Measurements from ENCODE around the gene ENC1. TPM values are rescaled to one million over a fixed set of nuclear protein-coding genes. Genes with fewer than 3 reads are reported as not detected.
A peak's percentile ranks its signal among the peaks of the same experiment; 100 is the strongest.

Gene ENC1
- total RNA-seq, 1 donor from 2014 or later = 363 TPM

DNA sequence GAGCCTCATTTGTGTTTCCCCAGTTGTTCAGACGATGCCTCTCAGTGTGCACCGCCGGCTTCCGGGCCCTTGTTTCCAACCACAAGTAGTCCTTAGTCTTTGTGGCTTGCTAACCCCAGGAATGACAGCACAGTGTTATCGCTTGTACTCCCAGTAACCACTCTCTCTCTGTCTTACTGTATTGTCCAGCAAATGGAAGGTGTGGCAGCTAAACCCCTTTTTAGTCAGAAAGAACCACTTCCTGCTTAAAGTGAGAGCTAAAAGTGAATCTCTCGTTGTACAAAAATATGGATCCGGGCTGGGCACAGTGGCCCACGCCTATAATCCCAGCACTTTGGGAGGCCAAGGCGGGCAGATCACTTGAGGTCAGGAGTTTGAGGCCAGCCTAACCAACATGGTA is 61.3 kb downstream of the ENC1 start:
- H3K27me3 Mint-ChIP-seq (ENCODE audit: low read depth, unreplicated experiment) = no peaks in the 10 kb centered on the region
- Histone ChIP-seq H3K4me1 (ENCODE audit: insufficient read depth, low read length) (peaks cover 20% of the 10 kb centered on the region), H3K27me3 (ENCODE audit: insufficient read depth, low read length) (no peaks in the 10 kb centered on the region), H3K4me3 (ENCODE audit: insufficient read depth, low read depth, low read length) (no peak overlapping the region), H3K9ac (ENCODE audit: low read length) (no peak overlapping the region), H3K79me2 (ENCODE audit: insufficient read depth, low read length) (no peaks in the 10 kb centered on the region), H3K9me3 (ENCODE audit: insufficient read depth, low read depth, low read length) (no peaks in the 10 kb centered on the region), H2AFZ (ENCODE audit: low read depth, low read length) (peak overlapping the region; percentile 56), H3K4me2 (ENCODE audit: low read length) (peak overlapping the region; percentile 9), H4K20me1 (ENCODE audit: insufficient read depth, low read length) (no peaks in the 10 kb centered on the region), H3K36me3 (ENCODE audit: insufficient read depth, low read length) (no peaks in the 10 kb centered on the region), H3K27ac (ENCODE audit: low read depth, low read length) (peak overlapping the region; percentile 27)
- peak; percentile 96 for DNase-seq (ENCODE audit: low read depth)
- TF ChIP-seq EZH2 (IDR thresholded peaks at IDR 0.05; ENCODE audit: insufficient read depth, low read length) = no peak
- TF ChIP-seq, protein P1, sequence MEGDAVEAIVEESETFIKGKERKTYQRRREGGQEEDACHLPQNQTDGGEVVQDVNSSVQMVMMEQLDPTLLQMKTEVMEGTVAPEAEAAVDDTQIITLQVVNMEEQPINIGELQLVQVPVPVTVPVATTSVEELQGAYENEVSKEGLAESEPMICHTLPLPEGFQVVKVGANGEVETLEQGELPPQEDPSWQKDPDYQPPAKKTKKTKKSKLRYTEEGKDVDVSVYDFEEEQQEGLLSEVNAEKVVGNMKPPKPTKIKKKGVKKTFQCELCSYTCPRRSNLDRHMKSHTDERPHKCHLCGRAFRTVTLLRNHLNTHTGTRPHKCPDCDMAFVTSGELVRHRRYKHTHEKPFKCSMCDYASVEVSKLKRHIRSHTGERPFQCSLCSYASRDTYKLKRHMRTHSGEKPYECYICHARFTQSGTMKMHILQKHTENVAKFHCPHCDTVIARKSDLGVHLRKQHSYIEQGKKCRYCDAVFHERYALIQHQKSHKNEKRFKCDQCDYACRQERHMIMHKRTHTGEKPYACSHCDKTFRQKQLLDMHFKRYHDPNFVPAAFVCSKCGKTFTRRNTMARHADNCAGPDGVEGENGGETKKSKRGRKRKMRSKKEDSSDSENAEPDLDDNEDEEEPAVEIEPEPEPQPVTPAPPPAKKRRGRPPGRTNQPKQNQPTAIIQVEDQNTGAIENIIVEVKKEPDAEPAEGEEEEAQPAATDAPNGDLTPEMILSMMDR (IDR thresholded peaks at IDR 0.05; ENCODE audit: insufficient read depth, low read depth, low read length) = no peak
- peak overlapping the region; percentile 36 for H3K4me3 Mint-ChIP-seq (ENCODE audit: unreplicated experiment)
- H3K4me1 Mint-ChIP-seq (ENCODE audit: low read depth, unreplicated experiment) = peaks cover 39% of the 10 kb centered on the region
- FAIRE-seq = no peak
- peaks cover 4% of the 10 kb centered on the region for H3K9me3 Mint-ChIP-seq (ENCODE audit: unreplicated experiment)
- H3K36me3 Mint-ChIP-seq (ENCODE audit: low read depth, unreplicated experiment) = no peaks in the 10 kb centered on the region
- H3K27ac Mint-ChIP-seq (ENCODE audit: unreplicated experiment) = peak overlapping the region; percentile 89

- Histone ChIP-seq H3K4me2 (ENCODE audit: low read length) (peak overlapping the region; percentile 9), H3K79me2 (ENCODE audit: insufficient read depth, low read length) (no peaks in the 10 kb centered on the region), H3K9me3 (ENCODE audit: insufficient read depth, low read depth, low read length) (no peaks in the 10 kb centered on the region), H3K9ac (ENCODE audit: low read length) (no peak overlapping the region), H3K27me3 (ENCODE audit: insufficient read depth, low read length) (no peaks in the 10 kb centered on the region), H3K36me3 (ENCODE audit: insufficient read depth, low read length) (no peaks in the 10 kb centered on the region), H4K20me1 (ENCODE audit: insufficient read depth, low read length) (no peaks in the 10 kb centered on the region), H2AFZ (ENCODE audit: low read depth, low read length) (no peak overlapping the region), H3K27ac (ENCODE audit: low read depth, low read length) (no peak overlapping the region), H3K4me3 (ENCODE audit: insufficient read depth, low read depth, low read length) (no peak overlapping the region), H3K4me1 (ENCODE audit: insufficient read depth, low read length) (peaks cover 20% of the 10 kb centered on the region)
- Mint-ChIP-seq H3K27ac (ENCODE audit: unreplicated experiment) (peak overlapping the region; percentile 89), H3K27me3 (ENCODE audit: low read depth, unreplicated experiment) (no peaks in the 10 kb centered on the region), H3K4me1 (ENCODE audit: low read depth, unreplicated experiment) (peaks cover 43% of the 10 kb centered on the region), H3K36me3 (ENCODE audit: low read depth, unreplicated experiment) (no peaks in the 10 kb centered on the region), H3K4me3 (ENCODE audit: unreplicated experiment) (no peak overlapping the region), H3K9me3 (ENCODE audit: unreplicated experiment) (peaks cover 4% of the 10 kb centered on the region)
- FAIRE-seq (no peak), DNase-seq (ENCODE audit: low read depth) (no peak)
- TF ChIP-seq, protein P1 (IDR thresholded peaks at IDR 0.05; ENCODE audit: insufficient read depth, low read depth, low read length) = no peak
- TF ChIP-seq EZH2 (IDR thresholded peaks at IDR 0.05; ENCODE audit: insufficient read depth, low read length) = no peak
Measured at GRCh38 chr5:74578356-74579044, 62.0 kb downstream of the ENC1 start.

Other genes with a start within 250 kb of the ENC1 start
- gene HEXB, start 44.5 kb upstream of the ENC1 start, total RNA-seq = 96.3 and 99.3 TPM in 2 replicates
- gene GFM2, start 126.4 kb upstream of the ENC1 start, total RNA-seq = 36.1 and 38.9 TPM in 2 replicates
- gene NSA2, start 126.5 kb upstream of the ENC1 start, total RNA-seq = 38.5 and 44.0 TPM in 2 replicates
- 9.1 and 11.9 TPM in 2 replicates for gene FAM169A, start 225.7 kb upstream of the ENC1 start, total RNA-seq